GM12878 (cell line): ENCODE results near the gene MAPK1IP1L. TPM values are rescaled to one million over a fixed set of nuclear protein-coding genes. Genes with fewer than 3 reads are reported as not detected.

Experiments
- ATAC-seq: fragments of 200-7000 bp; cut with Tn5 transposase; 3 replicates; pipeline ENCODE4 v1.9.1; 2020; ENCODE audit warnings: mild to moderate bottlenecking, moderate library complexity
- BruUV-seq: library from RNA; stranded (reverse); fragments of 400-500 nt; replicated peaks from 2 replicates; lab custom pipeline; 2021; lab: Mats Ljungman, UMichigan
- CTCF ChIA-PET: fragments of 300-600 bp; sonication (Branson Sonifier 250); formaldehyde crosslinking; extraction: SDS; loops from one replicate; lab custom pipeline; 2021; ENCODE audit warnings: inconsistent platforms; lab: Yijun Ruan, JAX
- POLR2A ChIA-PET: fragments of 350-600 bp; formaldehyde crosslinking; extraction: SDS; loops from one replicate; lab custom pipeline; 2021; ENCODE audit warnings: inconsistent platforms; lab: Charles Lee
- RAD21 ChIA-PET: fragments of 300-600 bp; sonication (Branson Sonifier 250); formaldehyde crosslinking; loops from one replicate; lab custom pipeline; 2023; ENCODE audit warnings: antibody characterized with exemption; ENCODE audit not compliant: unreplicated experiment; lab: Charles Lee
- SMC1A ChIA-PET: fragments of 300-600 bp; sonication (Branson Sonifier 250); formaldehyde crosslinking; loops from one replicate; lab custom pipeline; 2023; ENCODE audit not compliant: unreplicated experiment, uncharacterized antibody; lab: Charles Lee
- DNase-seq: peaks from one replicate; pipeline ENCODE4 v3.0.0-alpha.2; 2011; ENCODE audit warnings: low read depth, low spot score
- FAIRE-seq: peaks from 3 replicates; lab custom pipeline; 2011; peaks lifted over from hg19 to GRCh38; lab: Jason Lieb, UNC
- H2AFZ ChIP-seq: 2 replicates; pipeline ENCODE4 v1.6.0; 2011; ENCODE audit warnings: low read depth, low read length, control low read depth; ENCODE audit not compliant: control insufficient read depth
- H3K27ac ChIP-seq: 2 replicates; pipeline ENCODE4 v1.5.1; 2011; ENCODE audit warnings: control low read depth; ENCODE audit not compliant: control insufficient read depth, insufficient read depth
- H3K27me3 ChIP-seq, 2 experiments: replicated peaks in 1 of 2; 2 replicates each; pipeline versions ENCODE4 v1.6.0 to v1.6.1; 2011; ENCODE audit warnings: low read length in 1 of 2; ENCODE audit not compliant: control insufficient read depth in 2 of 2, insufficient read depth in 2 of 2
- H3K36me3 ChIP-seq, 2 experiments: 2 replicates each; pipeline ENCODE4 v1.5.1; 2011; ENCODE audit warnings: low read length in 1 of 2; ENCODE audit not compliant: control insufficient read depth in 2 of 2, insufficient read depth in 2 of 2
- H3K4me1 ChIP-seq: 2 replicates; pipeline ENCODE4 v1.6.1; 2011; ENCODE audit warnings: mild to moderate bottlenecking, low read length, moderate library complexity, mixed read lengths; ENCODE audit not compliant: control insufficient read depth, insufficient read depth
- H3K4me2 ChIP-seq: 2 replicates; pipeline ENCODE4 v1.6.0; 2011; ENCODE audit warnings: control low read depth; ENCODE audit not compliant: control insufficient read depth, insufficient read depth
- H3K4me3 ChIP-seq: fragments of 200-600 bp; sonication (generic); 2 replicates; pipeline ENCODE4 v1.5.1; 2016
- H3K79me2 ChIP-seq: 2 replicates; pipeline ENCODE4 v1.6.0; 2011; ENCODE audit warnings: low read length; ENCODE audit not compliant: control insufficient read depth, insufficient read depth
- H3K9ac ChIP-seq: 2 replicates; pipeline ENCODE4 v1.8.0; 2011; ENCODE audit warnings: low read length, control low read depth, mixed read lengths; ENCODE audit not compliant: control insufficient read depth, insufficient read depth
- H3K9me3 ChIP-seq: replicated peaks from 3 replicates; pipeline ENCODE4 v1.5.1; 2011; ENCODE audit warnings: mild to moderate bottlenecking, low read length; ENCODE audit not compliant: control insufficient read depth, insufficient read depth
- H4K20me1 ChIP-seq: 2 replicates; pipeline ENCODE4 v1.6.0; 2011; ENCODE audit not compliant: control insufficient read depth, insufficient read depth
- ATF3 ChIP-seq: IDR thresholded peaks from 2 replicates; pipeline ENCODE4 v1.6.1; 2011; ENCODE audit warnings: low read depth, mild to moderate bottlenecking, low read length, moderate library complexity, borderline replicate concordance; ENCODE audit errors: extremely low read depth
- CREM ChIP-seq: IDR thresholded peaks from 2 replicates; pipeline ENCODE4 v1.6.1; 2014; ENCODE audit warnings: antibody characterized with exemption, low read depth
- MEF2A ChIP-seq: IDR thresholded peaks from 2 replicates; pipeline ENCODE4 v1.6.1; 2011; ENCODE audit warnings: low read depth, mild to moderate bottlenecking, low read length, moderate library complexity; ENCODE audit not compliant: insufficient read depth
- MTA2 ChIP-seq: fragments of 450-650 bp; IDR thresholded peaks from 2 replicates; pipeline ENCODE4 v1.6.1; 2016; ENCODE audit warnings: low read depth, mild to moderate bottlenecking, moderate library complexity
- PML ChIP-seq: IDR thresholded peaks from 2 replicates; pipeline ENCODE4 v1.6.1; 2012; ENCODE audit warnings: low read length, inconsistent platforms
- RELB ChIP-seq: fragments of 450-650 bp; IDR thresholded peaks from 2 replicates; pipeline ENCODE4 v1.6.1; 2017; ENCODE audit warnings: low read depth, mild to moderate bottlenecking, moderate library complexity
- RUNX3 ChIP-seq: IDR thresholded peaks from 2 replicates; pipeline ENCODE4 v1.6.1; 2012; ENCODE audit warnings: low read length, inconsistent platforms
- SIX5 ChIP-seq: IDR thresholded peaks from 2 replicates; pipeline ENCODE4 v1.6.1; 2011; ENCODE audit warnings: mild to moderate bottlenecking, low read depth, low read length, moderate library complexity; ENCODE audit not compliant: severe bottlenecking
- SMC3 ChIP-seq: IDR thresholded peaks from 2 replicates; pipeline ENCODE4 v1.6.1; 2011; ENCODE audit warnings: low read length, improper control_type of control experiment, borderline replicate concordance
- in situ Hi-C: fragments of 300-500 bp; cut with MboI; formaldehyde crosslinking; loops from 9 replicates; pipeline ENCODE4 v1.14.3; 2018; ENCODE audit warnings: mixed read lengths
- intact Hi-C: fragments of 100-400 bp; cut with micrococcal nuclease; formaldehyde crosslinking; loops from one replicate; pipeline ENCODE4 v1.14.2; 2022; ENCODE audit not compliant: unreplicated experiment
- polyA plus RNA-seq, 11 experiments: library from polyadenylated mRNA; depleted of rRNA in 4 of 11; unstranded in 6 of 11; stranded (reverse) in 5 of 11; fragments of >200 nt; fragmentation: Nextera tagmentation in 4 of 11; fragmentation: Illumina TruSeq in 1 of 11; extraction: Ambion mirVana in 4 of 11; extraction: Trizol in 1 of 11; gene quantifications; 1 replicate in 1 of 11; 2 replicates in 10 of 11; pipeline versions ENCODE4 v1.2.1 to v1.2.3, GENCODE V29; 2011 to 2016; ENCODE audit warnings: inconsistent platforms in 2 of 11, missing spikeins in 2 of 11, low read depth in 1 of 11
- total RNA-seq, 4 experiments: library from RNA; depleted of rRNA in 3 of 4; stranded (reverse); fragments of >200 nt in 3 of 4; fragmentation: Illumina TruSeq in 1 of 4; extraction: Trizol in 1 of 4; gene quantifications; 2 replicates each; pipeline versions ENCODE4 v1.2.1 to v1.2.3, GENCODE V29; 2013 to 2021
- TF ChIP-seq, protein P1 (sequence below): fragments of 450-650 bp; IDR thresholded peaks from 2 replicates; pipeline ENCODE4 v1.6.1; 2017; ENCODE audit warnings: mild to moderate bottlenecking, moderate library complexity

Gene MAPK1IP1L
- total and polyA plus RNA-seq, 10 of the 15 experiments (the other 5 are each of a cell fraction or from before 2014, with no cell fraction given) = 44.6 to 117 (median 73.0) TPM

GRCh38 chr14:55045087-55045486 lies 6.4 kb upstream of the MAPK1IP1L start:
- Histone ChIP-seq H2AFZ (no peak overlapping the region), H3K4me2 (peak overlapping the region; percentile 18; the same call in 1 of the 2 replicates), H4K20me1 (no peaks in the 10 kb centered on the region), H3K79me2 (no peaks in the 10 kb centered on the region; the same call in none of the 2 replicates), H3K36me3 (peaks cover 0 to 4% of the 10 kb centered on the region in 2 experiments), H3K4me1 (0 out of 2 replicates have a peak, but pooled peaks cover 4% of the 10 kb centered on the region), H3K27ac (peak overlapping the region; percentile 19; the same call in 1 of the 2 replicates), H3K4me3 (no peak overlapping the region), H3K9ac (no peak overlapping the region), H3K27me3 (no peaks in the 10 kb centered on the region), H3K9me3 (no peaks in the 10 kb centered on the region)
- CTCF ChIA-PET = interaction anchor here (0.7 to 4.4 kb wide), 10 partner anchors 8 to 687 kb away, joined by 3 to 44 read pairs (median 5); partner anchors contain the start of genes SOCS4 and WDHD1
- SMC1A ChIA-PET = interaction anchor here (0.7 to 4.9 kb wide), 16 partner anchors 13 to 164 kb away, joined by 3 to 42 read pairs (median 6); partner anchors contain the start of genes SOCS4 and WDHD1
- RAD21 ChIA-PET = interaction anchor here (0.8 to 5.2 kb wide), 12 partner anchors 13 to 163 kb away, joined by 3 to 68 read pairs (median 6); partner anchors contain the start of genes SOCS4 and WDHD1
- TF ChIP-seq MTA2 (peak; percentile 47; the same call in 1 of the 2 replicates), MEF2A (0 out of 2 replicates have a peak, but pooled peaks have one; percentile 8), PML (0 out of 2 replicates have a peak, but pooled peaks have one; percentile 23), ATF3 (no peak), SIX5 (no peak), RELB (peak; percentile 84), CREM (0 out of 2 replicates have a peak, but pooled peaks have one; percentile 9), SMC3 (no peak), RUNX3 (0 out of 2 replicates have a peak, but pooled peaks have one; percentile 22)
- TF ChIP-seq, protein P1, sequence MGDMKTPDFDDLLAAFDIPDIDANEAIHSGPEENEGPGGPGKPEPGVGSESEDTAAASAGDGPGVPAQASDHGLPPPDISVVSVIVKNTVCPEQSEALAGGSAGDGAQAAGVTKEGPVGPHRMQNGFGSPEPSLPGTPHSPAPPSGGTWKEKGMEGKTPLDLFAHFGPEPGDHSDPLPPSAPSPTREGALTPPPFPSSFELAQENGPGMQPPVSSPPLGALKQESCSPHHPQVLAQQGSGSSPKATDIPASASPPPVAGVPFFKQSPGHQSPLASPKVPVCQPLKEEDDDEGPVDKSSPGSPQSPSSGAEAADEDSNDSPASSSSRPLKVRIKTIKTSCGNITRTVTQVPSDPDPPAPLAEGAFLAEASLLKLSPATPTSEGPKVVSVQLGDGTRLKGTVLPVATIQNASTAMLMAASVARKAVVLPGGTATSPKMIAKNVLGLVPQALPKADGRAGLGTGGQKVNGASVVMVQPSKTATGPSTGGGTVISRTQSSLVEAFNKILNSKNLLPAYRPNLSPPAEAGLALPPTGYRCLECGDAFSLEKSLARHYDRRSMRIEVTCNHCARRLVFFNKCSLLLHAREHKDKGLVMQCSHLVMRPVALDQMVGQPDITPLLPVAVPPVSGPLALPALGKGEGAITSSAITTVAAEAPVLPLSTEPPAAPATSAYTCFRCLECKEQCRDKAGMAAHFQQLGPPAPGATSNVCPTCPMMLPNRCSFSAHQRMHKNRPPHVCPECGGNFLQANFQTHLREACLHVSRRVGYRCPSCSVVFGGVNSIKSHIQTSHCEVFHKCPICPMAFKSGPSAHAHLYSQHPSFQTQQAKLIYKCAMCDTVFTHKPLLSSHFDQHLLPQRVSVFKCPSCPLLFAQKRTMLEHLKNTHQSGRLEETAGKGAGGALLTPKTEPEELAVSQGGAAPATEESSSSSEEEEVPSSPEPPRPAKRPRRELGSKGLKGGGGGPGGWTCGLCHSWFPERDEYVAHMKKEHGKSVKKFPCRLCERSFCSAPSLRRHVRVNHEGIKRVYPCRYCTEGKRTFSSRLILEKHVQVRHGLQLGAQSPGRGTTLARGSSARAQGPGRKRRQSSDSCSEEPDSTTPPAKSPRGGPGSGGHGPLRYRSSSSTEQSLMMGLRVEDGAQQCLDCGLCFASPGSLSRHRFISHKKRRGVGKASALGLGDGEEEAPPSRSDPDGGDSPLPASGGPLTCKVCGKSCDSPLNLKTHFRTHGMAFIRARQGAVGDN = 0 out of 2 replicates have a peak, but pooled peaks have one; percentile 26
- intact Hi-C loops = no loop called here
- in situ Hi-C loops = no loop called here
- POLR2A ChIA-PET = interaction anchor here (0.7 to 3.4 kb wide), 9 partner anchors 11 to 147 kb away, joined by 3 to 12 read pairs (median 7); partner anchors contain the start of genes DLGAP5, GCH1, SOCS4 and WDHD1
- FAIRE-seq = no peak
- ATAC-seq = peak; percentile 82
- DNase-seq = no peak
- no TSS peak for BruUV-seq
